MG63 (cell line): ENCODE measurements around the gene DNMT1. TPM values are rescaled to one million over a fixed set of nuclear protein-coding genes. Genes with fewer than 3 reads are reported as not detected.

Source experiments
- DNase-seq: peaks from one replicate; pipeline ENCODE4 v3.0.0-alpha.2; 2020
- H3K27me3 ChIP-seq: fragments of 250-450 bp; sonication (Bioruptor Pico); 2 replicates; pipeline ENCODE4 v1.5.1; 2020; ENCODE audit warnings: mild to moderate bottlenecking, moderate library complexity
- H3K36me3 ChIP-seq: fragments of 250-450 bp; sonication (Bioruptor Pico); 2 replicates; pipeline ENCODE4 v1.5.1; 2020; ENCODE audit warnings: mild to moderate bottlenecking, moderate library complexity
- H3K4me3 ChIP-seq: fragments of 250-450 bp; sonication (Bioruptor Pico); 2 replicates; pipeline ENCODE4 v1.5.1; 2020; ENCODE audit warnings: mild to moderate bottlenecking, moderate library complexity
- H3K9me3 ChIP-seq: fragments of 250-450 bp; sonication (Bioruptor Pico); 2 replicates; pipeline ENCODE4 v1.5.1; 2020; ENCODE audit warnings: mild to moderate bottlenecking, moderate library complexity
- total RNA-seq: library from RNA; depleted of rRNA; stranded (reverse); fragments of >200 nt; shearing (Covaris generic); gene quantifications from 2 replicates; pipeline ENCODE4 v1.2.3, GENCODE V29; 2014; ENCODE audit warnings: low replicate concordance

Gene DNMT1
- total RNA-seq, 1 experiment from 2014 or later, result 138 TPM

DNA sequence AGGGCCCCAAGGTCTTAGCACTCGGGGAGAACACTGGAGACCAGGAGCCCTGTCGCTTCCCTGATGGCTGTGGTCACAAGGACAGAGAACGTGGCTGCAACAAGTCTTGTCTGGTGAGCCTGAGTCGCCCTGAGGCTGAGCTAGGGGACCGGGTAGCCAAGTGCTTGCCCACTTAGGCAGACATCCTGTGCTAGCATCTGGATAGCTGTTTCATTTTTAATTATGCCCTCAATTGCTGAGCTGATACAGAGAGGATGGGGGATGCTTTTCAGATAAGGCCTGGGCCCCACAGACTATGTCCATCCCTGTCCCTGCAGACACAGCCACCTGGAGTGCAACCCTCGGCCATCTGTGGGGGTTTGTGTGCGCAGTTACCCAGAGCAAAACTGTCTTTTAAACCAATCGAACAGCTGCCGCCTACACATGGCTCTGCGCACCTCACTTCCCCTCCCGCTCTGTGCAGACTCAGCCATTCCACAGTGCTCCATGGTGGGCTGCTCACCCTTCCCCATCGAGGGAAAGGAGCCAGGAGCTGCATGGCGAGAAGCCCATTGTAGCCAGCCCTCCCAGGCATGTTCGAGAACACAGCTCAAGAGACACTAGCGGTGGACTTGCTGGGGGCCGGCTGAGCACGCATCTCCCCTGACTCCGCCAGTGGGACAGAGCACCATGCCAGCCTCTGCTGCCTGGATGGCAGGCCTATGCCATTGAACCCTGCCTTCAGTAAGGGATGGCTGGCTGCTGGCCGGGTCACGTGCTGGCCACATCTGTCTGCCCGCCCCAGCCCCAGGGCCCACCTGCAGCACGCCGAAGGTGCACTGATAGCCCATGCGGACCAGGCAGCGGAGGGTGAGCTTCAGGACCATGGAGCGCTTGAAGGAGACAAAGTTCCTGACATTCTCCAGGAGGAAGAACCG lies 55.6 kb downstream of the DNMT1 start:
- H3K4me3 ChIP-seq, result no peak overlapping the region
- H3K36me3 ChIP-seq, result peaks cover 100% of the 10 kb centered on the region
- no peak for DNase-seq
- H3K9me3 ChIP-seq, result no peaks in the 10 kb centered on the region
- no peaks in the 10 kb centered on the region for H3K27me3 ChIP-seq

GRCh38 chr19:10137751-10138682 lies 56.7 kb downstream of the DNMT1 start:
- no peaks in the 10 kb centered on the region for H3K9me3 ChIP-seq
- H3K4me3 ChIP-seq, result no peak overlapping the region
- H3K36me3 ChIP-seq, result peaks cover 100% of the 10 kb centered on the region
- no peaks in the 10 kb centered on the region for H3K27me3 ChIP-seq
- no peak for DNase-seq

DNA sequence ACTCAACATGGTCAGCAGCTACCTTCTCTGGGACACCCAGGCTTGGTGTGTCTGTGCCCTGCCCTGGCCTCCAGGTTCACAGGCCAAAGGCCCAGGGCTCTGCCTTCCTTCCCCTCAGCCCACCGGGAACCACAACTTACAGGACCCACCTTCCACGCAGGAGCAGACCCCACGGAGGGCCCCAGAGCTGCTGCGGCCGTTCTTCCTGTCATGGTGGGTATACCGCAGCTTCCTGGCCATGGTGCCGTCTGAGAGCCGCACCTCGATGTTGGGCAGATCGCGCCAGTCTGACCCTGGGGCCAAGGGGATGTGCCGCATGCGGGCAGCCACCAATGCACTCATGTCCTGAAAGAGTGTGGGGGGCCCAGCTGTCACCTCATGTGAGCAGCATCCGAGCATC lies 57.8 kb downstream of the DNMT1 start:
- H3K9me3 ChIP-seq, result no peaks in the 10 kb centered on the region
- H3K36me3 ChIP-seq, result peaks cover 100% of the 10 kb centered on the region
- no peaks in the 10 kb centered on the region for H3K27me3 ChIP-seq
- DNase-seq, result no peak
- no peak overlapping the region for H3K4me3 ChIP-seq

GRCh38 chr19:10135551-10136334 lies 59.0 kb downstream of the DNMT1 start:
- no peaks in the 10 kb centered on the region for H3K9me3 ChIP-seq
- H3K4me3 ChIP-seq, result no peak overlapping the region
- no peak for DNase-seq
- H3K27me3 ChIP-seq, result no peaks in the 10 kb centered on the region
- H3K36me3 ChIP-seq, result peaks cover 100% of the 10 kb centered on the region

DNA sequence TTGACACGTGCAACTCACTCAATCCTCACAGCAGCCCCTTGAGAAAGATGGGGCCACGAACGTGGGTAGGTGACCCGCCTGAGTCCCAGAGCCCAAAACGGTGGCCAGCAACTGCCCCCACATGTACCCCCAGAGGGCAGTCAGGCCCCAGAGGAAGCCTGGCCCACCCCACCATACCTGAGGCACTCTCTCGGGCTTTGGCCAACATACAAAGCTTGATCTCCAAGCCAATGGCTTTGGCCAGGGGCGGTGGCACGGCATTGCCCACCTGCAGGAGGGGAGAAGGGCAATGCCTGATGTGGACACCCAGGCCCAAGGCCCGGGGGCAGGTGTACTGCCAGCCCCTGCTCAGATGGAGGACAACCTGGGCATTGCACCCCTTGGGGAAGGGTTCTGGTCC lies 60.7 kb downstream of the DNMT1 start:
- H3K36me3 ChIP-seq, result peaks cover 100% of the 10 kb centered on the region

DNA sequence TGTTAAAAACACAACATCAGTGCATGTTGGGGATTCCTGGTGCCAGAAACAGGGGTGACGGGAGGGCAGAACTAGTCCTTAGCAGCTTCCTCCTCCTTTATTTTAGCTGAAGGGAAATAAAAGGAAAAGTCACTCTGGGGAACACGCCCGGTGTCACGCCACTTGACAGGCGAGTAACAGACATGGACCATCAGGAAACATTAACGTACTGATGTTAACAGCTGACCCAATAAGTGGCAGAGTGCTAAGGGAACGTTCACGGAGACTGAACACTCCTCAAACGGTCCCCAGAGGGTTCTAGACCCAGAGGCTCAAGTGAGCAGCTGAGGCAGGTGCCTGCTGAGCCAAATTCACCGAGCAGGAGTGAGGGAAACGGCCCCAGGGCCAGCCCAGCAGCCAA lies 61.2 kb downstream of the DNMT1 start:
- Histone ChIP-seq H3K36me3 (peaks cover 100% of the 10 kb centered on the region), H3K27me3 (no peaks in the 10 kb centered on the region), H3K4me3 (no peak overlapping the region), H3K9me3 (no peaks in the 10 kb centered on the region)
- no peak for DNase-seq

More for the DNA sequence above, 60.7 kb downstream of the DNMT1 start:
- no peak for DNase-seq
- H3K27me3 ChIP-seq, result no peaks in the 10 kb centered on the region
- H3K9me3 ChIP-seq, result no peaks in the 10 kb centered on the region
- no peak overlapping the region for H3K4me3 ChIP-seq

DNA sequence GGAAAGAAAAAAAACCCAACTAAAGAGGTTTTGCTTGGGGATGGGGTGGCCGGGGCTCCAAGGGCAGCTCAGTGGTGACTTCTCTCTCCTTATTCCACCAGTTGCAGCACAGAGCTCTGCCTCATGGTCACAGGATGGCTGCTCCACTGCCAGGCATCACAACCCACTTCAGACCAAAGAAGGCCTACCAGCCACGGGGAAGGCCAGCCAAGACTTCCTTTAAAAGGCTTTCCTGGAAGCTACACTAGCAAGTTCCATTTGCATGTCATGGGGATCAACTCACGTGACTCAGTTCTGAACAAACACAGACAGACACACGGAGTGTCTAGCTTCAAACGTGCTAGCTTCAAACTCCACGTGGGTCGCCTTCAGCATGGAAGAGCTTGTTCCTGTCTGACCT lies 61.8 kb downstream of the DNMT1 start:
- Histone ChIP-seq H3K36me3 (peaks cover 100% of the 10 kb centered on the region), H3K9me3 (no peaks in the 10 kb centered on the region), H3K4me3 (no peak overlapping the region), H3K27me3 (no peaks in the 10 kb centered on the region)
- no peak for DNase-seq

DNA sequence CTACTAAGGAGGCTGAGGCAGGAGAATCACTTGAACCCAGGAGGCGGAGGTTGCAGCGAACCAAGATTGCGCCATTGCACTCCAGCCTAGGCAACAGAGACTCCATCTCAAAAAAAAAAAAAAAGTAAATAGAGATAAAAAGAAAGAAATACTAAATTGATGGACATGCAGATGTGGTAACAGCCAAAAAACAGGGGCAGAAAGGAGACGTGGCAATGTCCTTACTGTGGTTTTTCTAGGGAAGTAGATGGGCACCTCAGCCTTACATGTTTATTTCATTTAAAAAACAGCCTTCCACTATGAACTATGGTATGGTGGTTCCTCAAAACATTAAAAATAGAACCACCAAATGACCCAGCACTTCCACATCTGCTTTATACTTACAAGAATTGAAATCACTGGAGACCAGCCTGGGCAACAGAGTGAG lies 68.5 kb downstream of the DNMT1 start:
- Histone ChIP-seq H3K36me3 (peaks cover 73% of the 10 kb centered on the region), H3K27me3 (no peaks in the 10 kb centered on the region), H3K4me3 (no peak overlapping the region), H3K9me3 (no peaks in the 10 kb centered on the region)
- DNase-seq, result no peak

GRCh38 chr19:10124429-10124828 lies 70.3 kb downstream of the DNMT1 start:
- Histone ChIP-seq H3K36me3 (peaks cover 55% of the 10 kb centered on the region), H3K27me3 (no peaks in the 10 kb centered on the region), H3K4me3 (no peak overlapping the region), H3K9me3 (no peaks in the 10 kb centered on the region)
- DNase-seq, result no peak

DNA sequence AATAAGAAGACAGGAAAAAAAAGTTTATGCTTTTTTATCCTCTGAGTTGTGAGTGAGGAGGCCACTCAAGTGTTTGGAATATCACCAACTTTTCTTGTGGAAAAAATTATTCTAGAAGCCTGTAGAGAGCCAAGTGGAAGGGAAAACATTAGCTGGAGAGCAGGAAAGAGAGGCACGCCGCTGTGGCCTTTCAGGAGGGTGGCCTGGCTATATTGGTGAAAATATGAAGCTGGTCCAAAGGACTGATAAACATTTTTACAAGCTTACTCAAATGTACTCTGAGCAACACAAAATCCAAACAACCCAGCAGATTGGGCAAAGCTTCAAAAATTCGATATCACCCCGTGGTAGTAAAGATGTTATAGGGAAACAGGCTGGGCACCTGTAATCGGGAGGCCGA lies 72.7 kb downstream of the DNMT1 start:
- H3K9me3 ChIP-seq, result no peaks in the 10 kb centered on the region
- H3K36me3 ChIP-seq, result peaks cover 54% of the 10 kb centered on the region
- no peaks in the 10 kb centered on the region for H3K27me3 ChIP-seq
- no peak overlapping the region for H3K4me3 ChIP-seq
- peak; percentile 85 for DNase-seq

- Histone ChIP-seq H3K9me3 (no peaks in the 10 kb centered on the region), H3K4me3 (peak overlapping the region; percentile 87), H3K27me3 (no peaks in the 10 kb centered on the region), H3K36me3 (peaks cover 56% of the 10 kb centered on the region)
- peak; percentile 87 for DNase-seq
Measured at GRCh38 chr19:10120538-10121189, 74.1 kb downstream of the DNMT1 start.

DNA sequence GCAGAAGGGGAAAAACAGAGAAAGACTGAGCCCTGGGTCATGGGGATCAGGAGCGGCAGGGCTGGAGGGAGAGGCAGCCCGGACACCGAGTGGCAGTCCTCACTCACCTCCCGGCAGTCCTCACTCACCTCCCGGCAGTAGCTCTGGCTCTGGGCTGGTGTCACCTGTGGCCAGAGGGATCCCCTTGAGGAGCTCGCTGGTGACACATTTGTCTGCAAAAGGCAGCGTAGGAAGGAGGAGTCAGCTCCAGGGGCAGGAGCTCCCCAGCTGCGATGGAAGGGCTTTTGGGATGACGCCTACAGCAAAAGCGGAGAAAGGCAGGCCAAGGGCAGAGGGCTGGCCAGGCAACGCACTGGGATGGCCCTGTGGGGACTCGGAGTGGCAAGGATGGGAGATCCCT lies 75.8 kb downstream of the DNMT1 start:
- no peaks in the 10 kb centered on the region for H3K27me3 ChIP-seq
- no peaks in the 10 kb centered on the region for H3K9me3 ChIP-seq
- H3K36me3 ChIP-seq, result peaks cover 57% of the 10 kb centered on the region
- H3K4me3 ChIP-seq, result peak overlapping the region; percentile 87
- peak; percentile 39 for DNase-seq

- no peak for DNase-seq
- Histone ChIP-seq H3K36me3 (peaks cover 62% of the 10 kb centered on the region), H3K27me3 (no peaks in the 10 kb centered on the region), H3K4me3 (no peak overlapping the region), H3K9me3 (no peaks in the 10 kb centered on the region)
Measured at GRCh38 chr19:10116866-10117616, 77.7 kb downstream of the DNMT1 start.

- no peaks in the 10 kb centered on the region for H3K27me3 ChIP-seq
- peaks cover 68% of the 10 kb centered on the region for H3K36me3 ChIP-seq
- H3K4me3 ChIP-seq, result no peak overlapping the region
- H3K9me3 ChIP-seq, result no peaks in the 10 kb centered on the region
- DNase-seq, result no peak
Measured at GRCh38 chr19:10116085-10116865, 78.5 kb downstream of the DNMT1 start.
